GM12878 (cell line): Measurements from ENCODE around the gene SEC63.

ENCODE experiments used
- EZH2 ChIP-seq: IDR thresholded peaks from 2 replicates; pipeline ENCODE4 v1.6.1; 2012; ENCODE audit warnings: low read depth, mild to moderate bottlenecking, control low read depth, inconsistent platforms, low read length, borderline replicate concordance; ENCODE audit not compliant: control insufficient read depth
- MXI1 ChIP-seq: fragments of 150-350 bp; IDR thresholded peaks from 2 replicates; pipeline ENCODE4 v1.6.1; 2011; ENCODE audit warnings: low read depth, mild to moderate bottlenecking, inconsistent platforms, low read length, improper control_type of control experiment
- STAT1 ChIP-seq: fragments of 450-650 bp; conservative IDR thresholded peaks from 2 replicates; pipeline ENCODE4 v1.6.1; 2014; ENCODE audit warnings: antibody characterized with exemption, mild to moderate bottlenecking
- WRNIP1 ChIP-seq: IDR thresholded peaks from 2 replicates; pipeline ENCODE4 v1.6.1; 2011; ENCODE audit warnings: low read depth, low read length, improper control_type of control experiment, borderline replicate concordance
- YY1 ChIP-seq: IDR thresholded peaks from 2 replicates; pipeline ENCODE4 v1.6.1; 2011; ENCODE audit warnings: low read depth, mild to moderate bottlenecking, low read length
- TF ChIP-seq, protein P1 (sequence below): IDR thresholded peaks from 2 replicates; pipeline ENCODE4 v1.6.1; 2012; ENCODE audit warnings: mild to moderate bottlenecking, low read depth, low read length

DNA sequence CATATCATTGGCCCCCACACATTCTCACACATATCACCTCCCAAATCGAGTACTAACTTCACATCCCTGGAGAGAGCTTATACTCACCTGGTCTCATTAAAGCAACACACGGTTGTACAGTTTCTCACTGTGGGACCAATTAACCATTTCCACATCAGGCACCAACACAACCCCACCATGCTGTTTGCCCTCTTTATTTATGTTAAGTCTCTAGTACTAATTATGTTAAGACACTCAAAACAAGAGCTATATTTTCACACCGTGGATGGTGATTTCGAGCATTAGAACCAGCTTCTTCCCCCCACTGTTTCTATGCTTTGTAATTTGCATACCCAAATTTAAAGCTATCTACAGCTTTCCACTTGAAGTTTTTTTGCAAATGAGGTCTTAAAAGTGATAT lies 140.2 kb downstream of the SEC63 start:
- TF ChIP-seq MXI1 (no peak), STAT1 (no peak), WRNIP1 (no peak), YY1 (no peak), EZH2 (no peak)
- TF ChIP-seq, protein P1, sequence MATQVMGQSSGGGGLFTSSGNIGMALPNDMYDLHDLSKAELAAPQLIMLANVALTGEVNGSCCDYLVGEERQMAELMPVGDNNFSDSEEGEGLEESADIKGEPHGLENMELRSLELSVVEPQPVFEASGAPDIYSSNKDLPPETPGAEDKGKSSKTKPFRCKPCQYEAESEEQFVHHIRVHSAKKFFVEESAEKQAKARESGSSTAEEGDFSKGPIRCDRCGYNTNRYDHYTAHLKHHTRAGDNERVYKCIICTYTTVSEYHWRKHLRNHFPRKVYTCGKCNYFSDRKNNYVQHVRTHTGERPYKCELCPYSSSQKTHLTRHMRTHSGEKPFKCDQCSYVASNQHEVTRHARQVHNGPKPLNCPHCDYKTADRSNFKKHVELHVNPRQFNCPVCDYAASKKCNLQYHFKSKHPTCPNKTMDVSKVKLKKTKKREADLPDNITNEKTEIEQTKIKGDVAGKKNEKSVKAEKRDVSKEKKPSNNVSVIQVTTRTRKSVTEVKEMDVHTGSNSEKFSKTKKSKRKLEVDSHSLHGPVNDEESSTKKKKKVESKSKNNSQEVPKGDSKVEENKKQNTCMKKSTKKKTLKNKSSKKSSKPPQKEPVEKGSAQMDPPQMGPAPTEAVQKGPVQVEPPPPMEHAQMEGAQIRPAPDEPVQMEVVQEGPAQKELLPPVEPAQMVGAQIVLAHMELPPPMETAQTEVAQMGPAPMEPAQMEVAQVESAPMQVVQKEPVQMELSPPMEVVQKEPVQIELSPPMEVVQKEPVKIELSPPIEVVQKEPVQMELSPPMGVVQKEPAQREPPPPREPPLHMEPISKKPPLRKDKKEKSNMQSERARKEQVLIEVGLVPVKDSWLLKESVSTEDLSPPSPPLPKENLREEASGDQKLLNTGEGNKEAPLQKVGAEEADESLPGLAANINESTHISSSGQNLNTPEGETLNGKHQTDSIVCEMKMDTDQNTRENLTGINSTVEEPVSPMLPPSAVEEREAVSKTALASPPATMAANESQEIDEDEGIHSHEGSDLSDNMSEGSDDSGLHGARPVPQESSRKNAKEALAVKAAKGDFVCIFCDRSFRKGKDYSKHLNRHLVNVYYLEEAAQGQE = no peak
